HG03565 (cell line): ENCODE measurements around the gene CKAP2L.

Experiments
- ATAC-seq: cut with Tn5 transposase; IDR thresholded peaks from one replicate; pipeline ENCODE4 v1.9.1; 2021; ENCODE audit warnings: mild to moderate bottlenecking, moderate library complexity; ENCODE audit not compliant: unreplicated experiment

The CKAP2L gene

DNA sequence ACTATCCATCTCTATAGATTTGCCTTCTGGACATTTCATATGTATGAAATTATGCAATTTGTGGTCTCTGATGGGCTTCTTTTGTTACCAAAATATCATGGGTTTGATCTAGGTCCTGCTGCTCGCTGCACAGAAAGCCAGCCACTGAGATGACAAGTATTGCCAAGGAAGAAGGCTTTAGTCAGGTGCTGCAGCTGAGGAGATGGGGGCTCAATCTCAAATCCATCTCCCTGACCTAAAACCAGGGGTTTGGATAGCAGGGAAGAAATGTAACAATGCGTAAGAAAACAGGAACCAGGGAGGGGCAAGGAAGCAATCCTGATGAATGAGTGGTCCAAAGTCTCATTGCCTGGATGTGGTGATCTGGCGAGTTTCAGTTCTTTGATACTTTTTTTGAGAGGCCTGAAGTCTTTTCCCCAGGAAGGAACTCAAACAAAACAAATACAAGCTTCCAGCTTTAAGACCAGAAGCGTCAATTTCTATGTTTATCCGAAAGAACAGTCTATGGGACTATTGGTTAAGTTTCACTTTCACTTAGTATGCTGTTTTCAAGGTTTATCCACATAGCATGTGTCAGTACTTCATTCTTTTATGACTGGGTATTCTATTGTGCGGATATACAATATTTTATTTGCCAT is 3.4 kb upstream of the CKAP2L start:
- ATAC-seq = no peak

DNA sequence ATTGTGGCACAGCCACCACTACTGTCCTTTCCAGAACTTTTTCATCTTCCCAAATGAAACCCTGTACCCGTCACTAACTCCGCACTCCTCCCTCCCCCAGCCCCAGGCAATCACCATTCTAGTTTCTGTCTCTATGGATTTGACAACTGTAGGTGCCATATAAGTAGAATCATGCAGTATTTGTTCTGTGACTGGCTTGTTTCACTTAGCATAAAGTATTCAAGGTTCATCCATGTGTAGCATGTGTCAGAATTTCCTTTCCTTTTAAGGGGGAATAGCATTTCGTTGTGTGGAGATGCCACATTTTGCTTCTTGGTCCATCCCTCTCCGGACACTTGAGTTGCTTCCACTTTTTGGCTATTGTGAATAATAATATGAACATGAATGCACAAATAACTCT is 842 bp upstream of the CKAP2L start:
- no peak for ATAC-seq

DNA sequence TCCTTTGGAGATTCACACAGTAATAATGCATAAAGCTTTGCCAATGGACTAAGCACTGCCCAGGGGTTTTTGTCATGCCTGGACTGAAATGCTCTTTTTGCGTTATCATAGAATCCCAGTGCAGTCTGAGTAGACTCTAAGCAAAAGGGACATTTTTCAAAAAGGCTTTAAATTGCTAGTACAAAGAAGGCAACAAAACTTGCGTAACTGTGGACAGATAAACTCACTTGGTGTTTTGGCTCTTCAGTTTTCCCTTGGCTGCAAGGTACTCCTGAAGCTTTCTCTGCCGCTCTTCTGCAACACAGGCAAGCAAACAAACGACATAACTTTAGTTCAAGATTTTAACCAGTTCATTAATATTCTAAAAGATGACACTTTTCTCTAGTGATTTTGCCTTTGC is 2.1 kb downstream of the CKAP2L start:
- ATAC-seq = no peak

DNA sequence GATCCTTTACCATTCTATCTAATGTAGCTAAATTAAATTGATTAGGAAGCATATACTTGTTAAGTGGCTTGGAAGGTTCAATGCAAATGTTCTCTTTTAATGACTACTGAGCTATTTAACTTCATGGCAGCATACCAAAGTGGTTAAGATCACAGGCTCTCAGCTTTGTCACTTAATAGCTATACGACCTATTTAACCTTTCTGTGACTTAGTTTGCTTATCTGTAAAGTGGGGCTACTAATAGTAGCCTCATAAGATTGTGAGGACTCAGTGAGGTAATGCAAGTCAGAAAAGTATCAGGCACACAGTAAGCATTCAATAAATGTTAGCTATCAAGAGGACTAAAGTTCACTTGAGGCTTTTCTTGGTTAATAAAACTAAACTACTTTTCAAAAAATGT is 4.3 kb downstream of the CKAP2L start:
- no peak for ATAC-seq

GRCh38 chr2:112758711-112759110 is 5.7 kb downstream of the CKAP2L start:
- ATAC-seq = no peak

DNA sequence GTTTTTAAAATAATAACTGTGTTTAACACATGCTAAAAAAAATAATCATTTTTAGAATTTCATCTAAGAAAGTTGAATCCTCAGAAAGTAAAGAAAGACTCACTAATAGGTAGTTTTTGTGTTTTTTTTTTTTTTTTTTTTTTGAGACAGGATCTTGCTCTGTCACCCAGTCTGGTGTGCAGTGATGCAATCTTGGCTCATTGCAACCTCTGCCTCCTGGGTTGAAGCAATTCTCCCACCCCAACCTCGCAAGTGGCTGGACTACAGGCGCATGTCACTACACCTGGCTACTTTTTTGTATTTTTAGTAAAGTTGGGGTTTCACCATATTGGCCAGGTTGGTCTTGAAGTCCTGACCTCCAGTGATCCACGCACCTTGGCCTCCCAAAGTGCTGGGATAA is 7.1 kb downstream of the CKAP2L start:
- no peak for ATAC-seq

- no peak for ATAC-seq
These were observed 8.2 kb downstream of the CKAP2L start for GRCh38 chr2:112756207-112756606.

- no peak for ATAC-seq
These were observed 9.0 kb downstream of the CKAP2L start for GRCh38 chr2:112755444-112755843.

DNA sequence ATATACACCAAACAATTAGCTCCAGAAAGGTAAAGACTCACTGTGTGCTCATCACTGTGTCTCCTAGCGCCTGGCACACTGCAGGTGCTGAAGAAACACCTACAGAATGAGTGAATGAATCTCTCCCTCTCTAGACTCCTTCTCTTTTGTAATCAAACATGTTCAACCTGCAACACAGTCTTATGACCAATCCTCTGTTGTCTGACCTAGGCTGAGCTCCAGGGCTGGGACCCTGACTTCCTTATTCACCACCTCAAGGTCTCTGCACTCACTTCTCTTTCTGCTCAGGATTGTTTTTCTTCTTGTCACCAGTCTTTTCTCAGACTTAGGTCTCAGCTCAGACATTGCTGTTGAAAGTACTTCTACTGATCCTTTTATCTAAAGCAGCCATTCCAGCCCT is 9.8 kb downstream of the CKAP2L start:
- no peak for ATAC-seq

DNA sequence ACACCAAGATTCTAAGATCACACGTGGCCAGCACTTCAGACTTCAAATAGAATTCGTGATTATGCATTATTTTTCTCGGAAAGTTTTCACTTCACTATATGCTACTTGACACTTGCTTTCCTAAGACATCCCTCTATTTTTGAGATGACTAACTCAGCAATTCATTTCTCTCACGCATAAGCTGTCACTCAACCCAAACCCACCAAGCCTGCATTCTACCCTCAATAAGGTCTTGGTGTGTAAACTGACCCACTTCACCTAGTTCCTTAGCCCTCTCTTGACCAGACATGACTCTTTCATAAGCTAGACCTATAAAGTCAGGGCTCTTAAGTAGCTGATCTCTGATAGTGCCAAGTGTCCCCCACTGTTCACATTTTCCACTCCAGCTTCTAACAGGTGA is 11.7 kb downstream of the CKAP2L start:
- no peak for ATAC-seq

DNA sequence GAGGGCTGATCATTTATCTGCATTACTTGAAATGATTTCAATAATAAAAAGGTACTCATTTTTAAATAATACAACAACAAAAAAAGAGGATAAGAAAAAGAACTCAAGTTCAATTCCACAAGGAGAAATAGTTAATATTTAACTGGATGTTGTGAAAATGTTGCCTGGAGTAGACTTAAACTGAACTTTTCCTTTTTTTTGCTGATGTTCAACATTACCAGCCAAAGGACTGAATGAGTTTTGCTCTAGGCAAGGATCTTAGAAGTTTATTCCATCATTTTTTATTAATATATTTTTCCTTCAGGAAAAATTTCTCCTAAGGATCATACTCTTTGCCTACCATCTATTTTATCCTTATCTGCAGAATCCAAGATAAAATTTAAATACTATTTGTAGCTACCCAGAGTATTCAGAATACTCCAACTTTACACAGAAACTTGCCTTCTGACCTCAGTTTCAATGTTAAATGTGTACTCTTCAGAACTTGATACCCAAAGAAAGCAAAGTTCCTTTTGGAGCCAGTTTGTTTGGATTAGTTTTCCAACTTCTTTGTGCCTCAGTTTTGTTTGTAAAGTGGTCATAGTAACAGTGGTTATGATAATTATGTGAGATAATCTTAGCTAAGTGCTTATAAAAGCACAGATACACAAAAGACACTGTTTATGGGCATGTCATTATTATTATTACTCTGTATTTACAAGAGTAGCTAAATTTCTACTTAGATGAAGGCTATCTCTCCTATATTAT is 12.8 kb downstream of the CKAP2L start:
- no peak for ATAC-seq

GRCh38 chr2:112750560-112750843 is 13.9 kb downstream of the CKAP2L start:
- no peak for ATAC-seq

DNA sequence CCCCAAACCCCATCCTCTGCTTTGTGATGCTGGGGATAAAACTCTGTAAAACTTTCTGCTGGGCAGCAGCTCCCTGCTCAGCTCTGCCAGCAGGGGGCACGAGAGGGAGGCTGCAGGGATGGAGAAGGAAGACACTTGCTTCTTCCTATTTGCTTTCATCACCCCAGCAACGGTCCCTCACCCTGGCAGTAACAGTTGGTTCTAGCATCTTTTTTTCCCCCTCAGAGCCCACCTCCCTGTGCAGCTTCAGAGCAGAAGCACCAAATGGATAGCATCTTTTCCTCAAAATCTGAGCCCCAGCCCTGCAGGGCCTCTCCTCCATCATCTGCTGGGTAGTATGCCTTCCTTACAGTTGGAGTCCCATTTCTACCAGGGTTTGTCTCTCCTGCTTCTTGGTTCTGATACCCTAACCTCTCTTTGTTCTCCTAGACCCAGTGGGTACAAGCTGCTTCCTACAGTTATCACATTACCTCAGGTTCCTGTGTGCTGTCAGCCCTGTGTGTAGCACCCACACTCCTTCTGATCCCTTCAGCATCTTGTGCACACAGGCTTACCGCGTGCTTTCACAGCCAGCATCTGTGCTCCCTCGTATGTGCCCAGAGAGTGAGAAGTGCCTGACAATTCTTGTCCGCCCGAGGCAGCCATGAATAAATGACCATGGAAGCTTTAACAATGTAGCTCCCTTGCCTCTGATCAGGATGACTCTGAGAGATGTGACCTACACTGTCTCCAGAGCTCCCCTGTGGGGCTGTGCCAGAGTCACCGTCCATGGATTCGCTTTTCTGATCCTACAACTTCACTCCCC is 14.5 kb downstream of the CKAP2L start:
- ATAC-seq = peak; percentile 65

- no peak for ATAC-seq
These were observed 23.9 kb downstream of the CKAP2L start for GRCh38 chr2:112740527-112740926.

DNA sequence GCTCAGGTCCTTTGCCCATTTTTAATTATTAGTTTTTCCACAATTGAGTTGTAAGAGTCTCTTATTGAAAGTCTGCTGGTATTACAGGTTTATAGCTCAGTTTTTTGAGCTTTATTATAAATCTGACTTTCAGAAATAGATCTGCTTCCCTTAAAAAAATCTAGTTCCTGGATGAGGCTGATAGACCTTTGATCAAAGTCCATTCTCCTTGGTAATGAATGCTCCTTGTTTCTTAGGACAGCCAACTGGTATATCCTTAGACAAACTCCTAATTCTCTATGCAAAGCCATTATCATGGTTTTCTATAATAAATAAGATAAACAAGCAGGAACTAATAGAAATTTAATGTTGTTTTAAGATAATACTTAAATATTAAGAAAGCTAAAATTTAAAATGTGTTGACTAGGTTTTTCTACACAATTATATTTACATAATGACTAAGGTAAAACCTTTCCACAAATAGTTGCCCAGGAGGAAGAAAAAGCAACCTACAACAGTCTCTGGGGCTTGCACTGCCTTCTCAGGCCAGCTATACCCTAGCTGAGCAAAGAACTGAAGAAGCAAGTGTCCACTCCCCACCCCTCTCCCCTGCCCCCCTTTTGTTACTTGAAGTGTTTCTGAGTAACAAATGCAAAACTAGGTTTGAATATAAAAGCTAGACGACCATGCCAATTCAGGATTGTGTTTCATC is 26.7 kb downstream of the CKAP2L start:
- no peak for ATAC-seq

DNA sequence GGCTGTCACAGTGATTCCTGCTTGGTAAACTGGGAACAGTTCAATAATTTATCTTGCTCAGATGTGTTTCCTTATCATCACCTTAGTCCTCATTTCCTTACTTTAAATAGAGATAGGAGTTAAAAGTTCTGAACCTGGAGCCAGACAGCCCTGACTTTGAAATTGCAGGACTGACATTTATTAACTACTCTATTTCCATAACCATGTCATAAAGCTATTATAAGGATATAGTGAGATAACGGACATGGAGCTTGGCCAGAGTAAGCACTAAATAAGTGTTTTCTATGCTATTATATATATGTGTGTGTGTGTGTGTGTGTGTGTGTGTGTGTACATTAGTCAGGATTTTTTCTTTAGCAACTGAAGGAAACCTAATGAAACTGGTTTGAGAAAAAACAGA is 30.5 kb downstream of the CKAP2L start:
- no peak for ATAC-seq

- ATAC-seq = no peak
These were observed 31.0 kb downstream of the CKAP2L start for GRCh38 chr2:112733456-112733855.

DNA sequence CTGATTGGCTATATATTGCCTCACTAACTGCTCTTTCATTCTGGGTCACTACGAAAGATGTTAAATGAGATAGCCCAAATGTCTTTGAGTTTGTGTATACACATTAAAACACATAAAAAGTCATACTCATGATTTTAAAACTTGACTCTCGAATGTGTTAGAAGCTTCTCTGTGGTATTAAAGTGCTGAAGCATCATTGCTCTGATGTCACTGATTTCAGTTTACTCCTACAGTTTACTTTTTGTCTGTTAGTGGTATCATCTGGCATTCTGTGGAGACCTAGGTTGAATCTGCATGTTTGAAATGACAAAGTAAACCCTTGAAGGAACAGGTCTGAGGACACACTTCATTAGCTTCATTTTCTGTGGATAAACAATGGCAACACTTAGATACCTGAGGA is 32.9 kb downstream of the CKAP2L start:
- ATAC-seq = no peak

DNA sequence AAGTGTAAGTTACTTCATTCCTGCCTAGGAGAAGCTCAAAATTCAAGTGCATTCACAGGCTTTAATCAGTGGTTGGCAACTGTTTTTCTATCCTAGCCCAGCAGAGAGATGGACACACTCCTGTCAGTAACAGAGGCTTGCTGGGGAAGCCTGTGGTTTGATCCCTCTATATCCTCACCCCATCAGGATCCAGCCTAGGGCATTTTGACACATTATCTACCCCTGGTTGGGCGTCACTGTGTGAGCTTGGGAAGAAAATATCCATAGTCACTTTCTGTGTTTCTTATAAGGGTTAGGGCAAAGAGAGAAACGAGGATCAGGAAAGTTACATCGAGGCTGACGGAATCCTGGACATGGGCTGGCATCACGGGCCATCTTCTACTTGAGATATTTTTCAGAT is 33.6 kb downstream of the CKAP2L start:
- no peak for ATAC-seq

- ATAC-seq = no peak
These were observed 34.2 kb downstream of the CKAP2L start for GRCh38 chr2:112730216-112730615.

DNA sequence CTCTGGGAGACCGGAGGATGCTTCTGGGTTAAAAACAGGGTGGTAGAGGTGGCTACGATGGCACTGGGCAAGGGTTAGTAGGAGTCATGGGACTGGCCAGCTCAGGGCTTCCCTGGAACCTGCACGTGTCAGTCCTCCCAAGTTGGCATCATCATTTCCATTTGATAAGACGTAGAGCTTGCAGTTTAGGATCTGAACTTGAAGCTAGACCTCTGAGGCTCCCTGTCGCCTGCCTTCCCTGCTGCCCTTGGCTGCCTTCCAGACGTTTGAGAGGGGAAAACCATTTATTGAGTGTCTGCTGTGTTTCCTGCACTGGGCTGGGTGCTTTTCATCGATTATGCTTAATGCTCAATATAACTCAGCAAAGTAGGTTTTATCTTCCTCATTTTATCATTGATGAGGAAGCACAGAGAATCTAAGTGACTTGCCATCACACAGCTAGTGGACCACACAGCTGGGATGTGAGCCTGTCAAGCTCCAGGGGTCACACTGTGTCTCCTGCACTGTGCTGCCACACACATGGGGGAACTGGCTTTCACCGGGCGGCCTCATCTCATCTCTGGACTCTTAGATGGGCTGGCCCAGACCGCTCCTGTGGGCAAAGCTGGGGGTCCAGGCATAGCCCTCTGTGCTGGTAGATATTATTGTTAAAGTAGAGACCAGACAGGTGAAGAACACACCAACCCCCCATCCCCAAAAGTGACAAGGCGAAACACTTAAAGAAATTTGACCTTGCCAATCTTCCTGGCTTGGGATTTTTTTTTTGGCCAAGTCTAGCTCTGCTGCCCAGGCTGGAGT is 35.8 kb downstream of the CKAP2L start:
- no peak for ATAC-seq
